NCI-H2107 treated with DMSO at 0.1 percent for 48 hours (cell line): ENCODE data around the gene ZNF536.
"Not testable (repeated sequence)": the region's sequence is repeated elsewhere in the genome, so short reads cannot be mapped to it uniquely, and the experiment has no call there.

ENCODE experiments used
- DNase-seq: peaks from one replicate; lab custom pipeline; 2025; ENCODE audit not compliant: unreplicated experiment; lab: John Stamatoyannopoulos, UW

ZNF536 gene

DNA sequence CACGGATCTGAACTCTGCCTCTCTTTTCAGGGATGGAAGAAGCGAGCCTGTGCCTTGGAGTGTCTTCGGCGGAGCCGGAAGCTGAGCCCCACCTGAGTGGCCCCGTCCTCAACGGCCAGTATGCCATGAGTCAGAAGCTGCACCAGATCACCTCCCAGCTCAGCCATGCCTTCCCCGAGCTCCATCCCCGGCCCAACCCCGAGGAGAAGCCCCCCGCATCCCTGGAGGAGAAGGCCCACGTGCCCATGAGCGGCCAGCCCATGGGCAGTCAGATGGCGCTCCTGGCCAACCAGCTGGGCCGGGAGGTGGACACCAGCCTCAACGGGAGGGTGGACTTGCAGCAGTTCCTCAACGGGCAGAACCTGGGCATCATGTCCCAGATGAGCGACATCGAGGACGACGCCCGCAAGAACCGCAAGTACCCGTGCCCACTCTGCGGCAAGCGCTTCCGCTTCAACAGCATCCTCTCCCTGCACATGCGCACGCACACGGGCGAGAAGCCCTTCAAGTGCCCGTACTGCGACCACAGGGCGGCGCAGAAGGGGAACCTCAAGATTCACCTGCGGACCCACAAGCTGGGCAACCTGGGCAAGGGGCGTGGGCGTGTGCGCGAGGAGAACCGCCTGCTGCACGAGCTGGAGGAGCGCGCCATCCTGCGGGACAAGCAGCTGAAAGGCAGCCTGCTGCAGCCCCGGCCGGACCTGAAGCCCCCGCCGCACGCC is 71.5 kb downstream of the ZNF536 start:
- DNase-seq = no peak

DNA sequence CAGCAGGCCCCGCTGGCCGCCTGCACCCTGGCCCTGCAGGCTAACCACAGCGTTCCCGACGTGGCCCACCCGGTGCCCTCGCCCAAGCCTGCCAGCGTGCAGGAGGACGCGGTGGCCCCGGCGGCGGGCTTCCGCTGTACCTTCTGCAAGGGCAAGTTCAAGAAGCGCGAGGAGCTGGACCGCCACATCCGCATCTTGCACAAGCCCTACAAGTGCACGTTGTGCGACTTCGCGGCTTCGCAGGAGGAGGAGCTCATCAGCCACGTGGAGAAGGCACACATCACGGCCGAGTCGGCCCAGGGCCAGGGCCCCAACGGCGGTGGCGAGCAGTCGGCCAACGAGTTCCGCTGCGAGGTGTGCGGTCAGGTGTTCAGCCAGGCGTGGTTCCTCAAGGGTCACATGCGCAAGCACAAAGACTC is 72.1 kb downstream of the ZNF536 start:
- no peak for DNase-seq

GRCh38 chr19:30444686-30445232 is 72.6 kb downstream of the ZNF536 start:
- no peak for DNase-seq

- DNase-seq = no peak
Measured at GRCh38 chr19:30445385-30445784, 73.2 kb downstream of the ZNF536 start.

DNA sequence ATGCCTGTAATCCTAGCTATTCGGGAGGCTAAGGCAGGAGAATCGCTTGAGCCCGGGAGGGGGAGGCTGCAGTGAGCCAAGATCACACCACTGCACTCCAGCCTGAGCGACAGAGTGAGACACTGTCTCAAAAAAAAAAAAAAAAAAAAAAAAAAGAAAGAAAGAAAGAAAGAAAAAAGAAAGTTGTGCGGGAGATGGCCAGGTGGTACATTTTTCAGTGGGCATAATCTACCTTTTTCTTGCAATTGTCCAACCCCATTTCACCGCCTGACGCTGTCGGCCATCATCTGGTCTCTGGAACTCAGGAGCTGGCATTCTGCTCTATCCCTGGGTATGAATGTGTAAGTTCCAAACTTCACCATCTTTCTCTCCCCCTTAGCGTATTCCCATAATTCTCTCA is 73.9 kb downstream of the ZNF536 start:
- DNase-seq = not testable (repeated sequence)

- DNase-seq = no peak
Measured at GRCh38 chr19:30446850-30447552, 74.8 kb downstream of the ZNF536 start.

- DNase-seq = no peak
Measured at GRCh38 chr19:30447553-30447870, 75.3 kb downstream of the ZNF536 start.

DNA sequence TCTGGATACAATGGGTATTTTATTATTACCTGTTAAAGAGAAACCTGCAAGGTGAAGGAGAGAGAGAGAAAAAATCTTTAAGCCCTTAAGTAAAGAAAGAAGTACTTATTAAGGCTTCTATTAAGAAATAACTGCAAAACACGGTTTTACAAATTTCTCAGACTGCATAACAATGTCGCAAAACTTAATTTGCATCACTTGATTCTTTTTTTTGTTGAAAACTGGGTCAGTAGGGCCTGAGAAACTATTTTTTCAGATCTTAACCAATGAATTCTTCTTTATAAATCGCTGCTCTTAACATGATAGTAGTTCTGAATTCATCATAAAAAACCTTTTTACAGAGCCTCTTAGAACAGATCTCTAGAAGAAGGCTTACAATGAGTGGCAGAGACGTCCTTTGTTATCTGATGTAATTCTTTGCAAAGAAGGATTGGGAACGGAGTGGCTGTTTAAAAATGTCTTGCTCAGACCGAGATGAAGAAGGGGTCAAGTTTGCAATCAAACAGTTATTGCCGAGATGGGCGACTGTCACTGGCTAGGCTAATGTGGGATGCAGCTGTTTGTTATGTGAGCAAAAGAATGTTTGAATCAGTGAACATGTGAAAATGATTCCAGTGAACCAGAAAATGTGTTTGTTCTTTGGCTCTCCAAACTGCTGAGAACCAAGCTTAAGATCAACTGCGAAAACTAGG is 76.3 kb downstream of the ZNF536 start:
- no peak for DNase-seq

DNA sequence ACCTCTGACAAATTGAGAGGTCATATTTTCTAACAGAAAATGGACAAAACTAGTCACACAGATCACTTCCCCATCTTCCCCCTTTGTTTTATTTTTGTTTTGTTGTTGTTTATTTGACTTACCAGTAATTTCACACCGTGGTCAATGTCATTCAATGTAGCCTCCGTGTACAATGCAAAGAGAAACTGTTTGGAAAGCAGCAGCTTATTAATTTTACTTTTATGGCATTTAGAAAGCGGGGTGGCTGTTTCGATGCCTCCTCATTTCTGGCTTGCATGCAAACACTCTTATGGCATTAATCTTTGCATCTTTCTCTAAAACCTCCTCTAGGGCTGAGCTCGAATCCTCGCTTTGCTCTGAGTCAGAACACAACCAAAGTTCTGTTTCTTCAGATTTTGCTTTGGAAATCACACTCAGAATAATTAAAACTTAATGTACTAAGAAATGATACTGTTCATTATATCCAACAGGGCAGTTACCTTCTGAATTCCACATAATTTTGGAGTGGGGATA is 77.0 kb downstream of the ZNF536 start:
- no peak for DNase-seq

DNA sequence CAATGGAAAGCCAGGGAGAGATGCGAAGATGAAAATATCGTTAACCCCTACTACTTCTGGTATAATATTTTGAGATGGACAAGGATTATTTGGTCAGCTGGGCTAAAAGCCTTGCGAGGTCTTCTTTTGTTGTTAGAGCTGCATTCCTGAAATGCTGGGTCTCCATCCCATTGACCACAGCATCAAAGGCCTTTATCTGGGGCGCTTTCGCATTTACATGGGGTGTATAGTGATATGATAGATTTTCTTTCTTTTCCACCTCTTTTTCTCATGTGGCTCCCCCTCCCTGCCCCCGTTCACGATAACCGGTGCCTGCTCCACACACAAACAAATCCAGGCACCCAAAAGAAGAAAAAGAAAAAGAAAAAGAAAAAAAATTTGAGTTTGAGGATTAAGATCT is 77.5 kb downstream of the ZNF536 start:
- DNase-seq = no peak

- no peak for DNase-seq
Measured at GRCh38 chr19:30450100-30450499, 77.9 kb downstream of the ZNF536 start.

DNA sequence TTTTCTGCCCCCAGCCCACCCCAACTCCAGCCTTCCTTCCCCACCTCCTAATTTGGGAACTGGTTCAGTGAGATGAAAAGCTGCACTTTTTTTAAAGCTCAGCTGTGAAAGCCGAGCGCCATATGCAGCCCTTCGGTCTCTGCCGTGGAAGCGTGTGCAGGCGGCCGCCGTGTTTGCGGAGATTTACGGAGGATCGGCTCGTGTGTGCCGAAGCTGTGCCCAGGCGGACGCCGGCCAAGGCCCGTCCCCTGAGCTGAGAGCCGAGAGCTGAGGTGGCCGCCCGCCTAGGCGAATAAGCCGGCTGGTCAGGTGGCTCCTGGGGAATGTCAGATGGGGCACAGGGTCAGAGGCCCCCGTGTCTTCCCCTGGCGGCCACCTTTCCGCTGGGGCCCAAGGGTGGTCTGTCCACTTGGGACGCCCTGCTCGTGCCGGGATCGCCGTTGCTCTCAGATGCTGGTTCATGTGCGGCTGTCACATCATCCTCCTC is 78.7 kb downstream of the ZNF536 start:
- no peak for DNase-seq

DNA sequence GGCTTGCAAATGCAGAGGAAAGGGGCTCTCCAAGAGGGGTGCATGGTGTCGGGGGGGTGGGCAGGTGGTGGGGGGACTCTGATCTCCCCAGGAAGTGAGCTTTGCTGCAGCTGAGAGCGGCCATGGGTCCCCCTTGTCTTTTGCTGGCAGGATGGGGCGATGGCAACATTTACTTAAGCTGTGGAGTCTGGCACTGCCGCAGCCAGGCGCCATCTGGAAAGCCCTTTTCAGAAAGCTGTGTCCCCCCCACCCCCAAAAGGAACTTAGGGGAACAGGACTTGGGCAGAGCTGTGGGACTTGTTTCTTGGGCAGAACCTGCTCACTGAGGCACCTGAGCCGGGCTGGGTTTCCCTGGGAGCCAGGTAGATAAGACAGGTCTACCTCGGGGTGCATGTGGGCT is 80.7 kb downstream of the ZNF536 start:
- no peak for DNase-seq

- no peak for DNase-seq
Measured at GRCh38 chr19:30453743-30454142, 81.6 kb downstream of the ZNF536 start.

- no peak for DNase-seq
Measured at GRCh38 chr19:30455881-30456280, 83.7 kb downstream of the ZNF536 start.

- no peak for DNase-seq
Measured at GRCh38 chr19:30457484-30457883, 85.3 kb downstream of the ZNF536 start.

- DNase-seq = no peak
Measured at GRCh38 chr19:30459859-30460258, 87.7 kb downstream of the ZNF536 start.

DNA sequence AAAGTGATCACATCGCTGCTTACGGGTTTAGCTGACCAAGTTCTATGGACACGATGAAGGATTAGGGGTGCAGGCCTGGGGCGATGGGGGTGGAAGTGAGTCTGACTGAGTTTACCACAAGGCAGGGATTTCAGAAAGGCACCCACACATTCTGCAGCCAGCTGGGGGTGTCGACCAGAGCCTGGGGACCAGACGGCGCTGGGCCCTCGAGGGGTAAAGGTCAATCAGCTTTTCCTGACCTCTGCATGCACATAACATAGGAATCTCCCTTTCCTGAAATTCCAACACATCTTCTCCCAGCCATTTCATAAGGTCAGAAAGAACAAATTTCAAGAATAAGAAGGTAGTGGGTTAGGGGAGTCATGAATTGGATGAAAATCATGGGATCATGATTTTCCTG is 92.0 kb downstream of the ZNF536 start:
- no peak for DNase-seq

GRCh38 chr19:30466598-30466997 is 94.4 kb downstream of the ZNF536 start:
- not testable (repeated sequence) for DNase-seq

DNA sequence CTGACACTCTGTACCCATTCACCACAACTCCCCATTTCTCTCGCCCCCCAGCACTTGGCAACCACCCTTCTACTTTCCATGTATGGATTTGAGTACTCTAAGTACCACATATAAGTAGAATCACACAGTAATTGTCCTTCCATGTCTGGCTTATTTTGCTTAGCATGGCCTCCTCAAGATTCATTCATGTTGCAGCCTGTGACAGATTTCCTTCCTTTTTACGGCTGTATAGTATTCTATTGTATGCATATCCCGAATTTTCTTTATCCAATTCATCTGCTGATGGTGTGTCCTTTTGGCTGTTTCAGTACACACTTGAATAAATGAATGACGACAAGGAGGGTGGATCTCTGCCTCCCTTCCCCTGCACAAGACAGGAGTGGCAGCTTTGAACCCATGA is 95.1 kb downstream of the ZNF536 start:
- DNase-seq = no peak

GRCh38 chr19:30469774-30470173 is 97.6 kb downstream of the ZNF536 start:
- no peak for DNase-seq

GRCh38 chr19:30471441-30471840 is 99.3 kb downstream of the ZNF536 start:
- no peak for DNase-seq
